NCI-H1092 treated with DMSO at 0.1 percent for 48 hours (cell line): ENCODE data around the gene AJAP1.

Experiments
- DNase-seq: peaks from one replicate; lab custom pipeline; 2025; lab: John Stamatoyannopoulos, UW

Gene AJAP1

DNA sequence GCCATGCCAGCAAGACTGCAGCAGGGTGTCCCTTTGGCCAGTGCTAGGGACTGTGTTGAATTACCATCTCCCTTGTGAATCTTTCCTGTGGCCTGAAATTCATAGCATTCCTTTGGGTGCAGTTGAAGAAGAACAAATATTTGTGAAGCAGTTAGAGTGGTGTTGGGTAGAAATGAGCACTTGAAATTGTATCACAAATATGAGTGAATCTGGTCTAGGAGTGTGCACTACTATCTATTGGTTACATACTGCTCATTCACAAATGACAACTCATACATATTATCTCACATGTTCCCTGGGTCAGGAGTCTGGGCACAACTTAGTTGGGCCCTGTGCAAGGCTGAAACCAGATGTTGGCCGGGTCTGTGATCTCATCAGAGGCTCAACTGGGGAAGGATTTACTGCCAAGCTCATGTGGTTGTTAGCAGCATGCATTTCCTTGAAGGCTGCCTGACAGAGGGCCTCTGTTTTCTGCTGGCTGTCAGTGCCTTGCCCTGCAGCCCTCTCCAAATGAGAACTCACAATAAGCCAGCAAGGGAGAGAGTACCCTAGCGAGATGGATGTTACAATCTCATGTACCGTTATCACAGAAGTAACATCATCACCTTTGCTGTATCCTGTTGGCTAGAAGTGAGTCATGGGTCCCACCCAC is 23.8 kb downstream of the AJAP1 start:
- no peak for DNase-seq

DNA sequence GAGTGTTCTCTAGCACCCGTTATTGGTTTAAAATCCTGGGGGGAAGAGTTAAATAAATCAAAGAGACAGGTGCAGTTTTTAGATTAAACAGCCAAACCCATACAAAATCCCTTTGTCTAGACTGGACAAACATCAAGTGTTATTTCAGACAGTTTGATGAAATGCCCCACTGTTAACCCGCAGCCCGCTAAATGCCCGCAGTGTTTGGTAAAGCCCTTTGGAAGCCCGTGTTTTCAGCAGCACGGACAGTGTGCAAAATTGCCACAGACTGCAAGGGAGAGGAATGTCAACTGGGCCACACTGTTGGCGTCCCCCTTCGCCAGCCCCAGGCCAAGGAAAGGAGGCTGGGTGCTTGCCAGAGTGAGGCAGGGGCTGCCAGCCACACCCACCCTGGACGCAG is 26.6 kb downstream of the AJAP1 start:
- no peak for DNase-seq

DNA sequence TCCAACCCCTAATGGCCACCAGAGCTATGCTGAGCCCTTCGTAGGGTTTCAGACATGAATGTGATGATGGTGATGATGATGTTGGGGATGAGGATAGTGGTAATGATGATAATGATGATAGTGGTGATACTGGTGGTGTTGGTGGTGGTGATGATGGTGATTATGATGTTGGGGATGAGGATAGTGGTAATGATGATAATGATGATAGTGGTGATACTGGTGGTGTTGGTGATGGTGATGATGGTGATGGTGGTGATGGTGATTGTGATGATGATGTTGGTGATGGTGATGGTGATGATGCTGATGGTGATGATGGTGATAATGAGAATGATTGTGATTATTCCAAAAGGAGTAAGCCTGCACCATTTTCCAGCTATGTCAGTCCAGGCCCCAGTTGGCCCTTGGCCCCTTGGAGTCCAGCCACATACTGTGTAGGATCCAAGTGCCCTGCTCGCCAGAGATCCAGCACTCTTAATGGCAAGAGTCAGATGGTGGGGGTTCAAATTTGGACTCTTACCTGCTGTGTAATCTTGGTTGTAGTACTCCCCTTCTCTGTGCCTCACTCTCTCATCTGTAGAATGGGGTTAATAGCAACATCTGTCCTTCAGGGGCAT is 28.3 kb downstream of the AJAP1 start:
- no peak for DNase-seq

DNA sequence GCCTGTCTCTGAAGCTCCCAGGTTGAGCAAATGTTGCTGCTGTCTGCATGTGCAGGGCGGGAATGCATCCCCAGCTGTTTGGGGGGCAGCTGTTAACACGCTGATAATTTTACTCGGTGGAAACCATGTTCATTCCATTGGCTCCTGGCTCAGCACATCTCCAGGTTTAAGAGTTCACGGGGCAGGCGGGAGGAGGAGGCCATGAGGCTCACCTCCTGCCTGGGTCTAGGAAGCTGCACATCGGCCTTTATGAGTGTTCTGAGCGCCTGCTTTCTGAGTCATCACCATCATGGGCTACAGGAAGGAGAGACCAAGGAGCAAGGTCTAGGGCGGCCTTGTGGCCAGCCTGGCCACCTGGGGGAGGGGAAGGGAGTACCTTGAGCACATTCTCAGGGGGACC is 29.7 kb downstream of the AJAP1 start:
- DNase-seq: no peak

DNA sequence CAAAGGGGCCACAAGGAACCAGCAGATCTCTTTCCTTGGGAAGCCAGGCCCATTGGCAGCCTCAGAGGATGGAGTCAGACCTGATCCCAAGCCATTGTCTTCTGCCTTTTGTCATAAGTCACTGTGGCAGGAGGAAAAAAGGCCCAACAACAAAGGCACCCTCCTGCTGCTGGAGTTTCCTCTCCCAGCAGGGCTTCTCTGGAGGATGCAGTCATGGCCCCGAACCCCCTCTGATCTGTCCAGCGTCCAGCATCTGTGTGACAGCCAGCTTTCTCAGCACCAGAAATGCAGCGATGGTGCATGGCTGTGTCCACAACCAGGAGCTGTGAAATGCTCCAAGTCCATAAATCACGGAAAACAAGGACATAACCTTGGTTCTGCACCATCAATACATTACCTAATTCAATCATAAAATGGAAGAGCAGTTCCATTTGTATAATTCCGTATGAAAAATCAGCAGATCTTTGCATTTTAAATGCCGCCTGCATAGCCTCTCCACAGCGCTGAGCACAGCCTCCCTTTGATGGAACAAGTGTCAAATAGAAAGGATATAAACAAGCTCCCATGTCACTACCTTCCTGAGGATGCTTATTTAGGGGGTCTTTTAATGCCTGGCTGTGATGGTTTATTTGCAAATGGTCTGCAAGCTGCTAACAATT is 30.6 kb downstream of the AJAP1 start:
- DNase-seq: no peak

DNA sequence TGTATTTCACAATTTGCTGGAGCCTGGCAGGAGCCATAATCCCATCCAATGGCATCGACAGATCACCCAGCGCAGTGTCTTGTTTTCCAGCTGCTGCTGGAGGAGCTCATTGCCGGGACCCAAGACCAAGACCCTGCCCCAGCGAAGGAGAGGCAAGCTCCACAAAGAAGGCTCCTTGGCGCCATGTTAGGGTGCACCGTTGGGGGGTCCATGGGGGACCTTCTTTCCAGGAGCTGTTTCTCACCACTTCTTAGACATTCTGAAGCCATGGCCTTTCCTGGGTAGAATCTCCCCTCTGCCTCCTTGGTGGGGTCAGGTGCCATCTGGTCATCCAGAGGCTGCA is 31.1 kb downstream of the AJAP1 start:
- DNase-seq: no peak

DNA sequence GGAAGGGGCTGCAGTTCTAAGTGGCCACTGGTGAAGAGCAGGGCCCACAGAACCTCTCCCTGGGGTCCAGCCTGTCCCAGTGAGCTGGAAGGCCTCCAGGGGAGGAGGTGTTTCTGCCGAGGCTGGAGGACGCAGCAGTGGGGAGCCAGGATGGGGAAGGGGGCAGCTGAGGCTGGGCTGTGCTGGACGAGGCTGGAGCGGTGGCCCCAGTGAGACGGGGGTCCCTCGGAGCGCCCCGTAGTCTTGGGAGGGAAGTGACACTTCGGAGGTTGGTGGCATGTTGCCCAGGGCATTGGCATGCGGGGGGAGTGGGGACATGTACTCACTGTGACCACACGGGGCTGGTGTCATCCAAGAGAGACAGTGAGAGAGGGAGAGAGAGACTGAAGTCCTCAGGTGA is 33.5 kb downstream of the AJAP1 start:
- no peak for DNase-seq

DNA sequence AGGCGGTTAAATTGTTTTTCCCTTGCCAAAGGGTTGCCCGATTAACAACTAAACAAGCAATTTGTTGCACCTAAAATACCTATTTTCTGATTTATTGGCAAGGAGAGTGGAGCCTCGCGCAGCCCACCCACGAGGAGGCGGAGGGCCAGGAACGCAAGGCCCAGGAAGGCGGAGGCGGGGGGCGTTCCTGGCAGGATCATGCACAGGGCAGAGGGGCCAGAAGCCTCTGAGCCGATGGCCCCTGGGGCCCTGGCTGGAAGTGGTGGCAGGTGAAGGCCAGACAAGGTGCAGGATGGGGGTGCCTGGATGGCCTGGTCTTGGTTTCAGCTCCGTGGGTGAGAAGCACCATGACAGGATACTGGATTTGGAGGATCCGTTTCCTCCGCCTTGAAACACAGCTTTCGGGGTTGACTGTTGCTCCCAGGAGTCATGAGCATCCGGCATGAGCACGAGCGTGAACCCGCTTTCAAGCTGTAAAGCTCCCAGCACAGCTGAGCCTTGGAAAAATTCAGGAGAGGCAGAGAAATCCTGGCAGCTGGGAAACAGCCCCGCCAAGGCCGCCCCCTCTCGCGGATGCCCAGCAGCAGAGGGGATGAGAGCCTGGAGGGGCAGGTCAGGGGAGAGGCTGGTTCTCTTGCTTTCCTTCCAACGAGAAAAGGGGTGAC is 35.0 kb downstream of the AJAP1 start:
- DNase-seq: no peak

DNA sequence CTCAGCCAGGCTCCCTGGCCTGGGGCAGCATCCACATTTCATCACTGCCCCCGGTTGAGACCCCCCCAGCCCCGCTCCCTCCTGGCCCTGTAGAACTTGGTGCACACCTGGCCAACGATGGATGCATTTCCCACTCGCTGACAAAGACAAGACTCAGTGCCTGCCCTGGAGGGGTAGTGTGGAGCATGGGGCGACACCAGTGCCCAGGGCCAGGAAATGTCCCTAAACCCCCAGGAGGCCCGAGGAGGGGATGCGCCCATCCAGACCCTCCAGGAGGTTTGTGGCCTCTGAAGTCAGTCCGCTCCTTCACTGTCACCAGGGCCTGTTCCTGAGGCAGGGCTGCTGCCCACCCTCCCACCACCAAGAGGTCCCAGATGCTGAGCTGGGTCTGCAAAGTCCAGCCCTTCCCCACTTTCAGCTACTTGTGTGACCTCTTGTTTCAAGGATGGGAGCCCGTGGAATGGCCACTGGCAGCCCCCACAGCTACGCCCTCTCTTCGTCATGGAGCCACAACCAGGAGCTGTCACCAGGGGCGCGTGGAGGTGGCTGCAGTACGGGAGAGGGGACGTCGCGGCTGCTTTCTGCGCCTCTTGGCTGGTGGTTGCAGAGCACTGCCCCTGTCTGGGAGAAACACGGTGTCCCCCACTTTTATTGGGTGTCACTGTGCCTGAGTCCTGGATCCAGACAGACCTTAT is 35.7 kb downstream of the AJAP1 start:
- DNase-seq: no peak

DNA sequence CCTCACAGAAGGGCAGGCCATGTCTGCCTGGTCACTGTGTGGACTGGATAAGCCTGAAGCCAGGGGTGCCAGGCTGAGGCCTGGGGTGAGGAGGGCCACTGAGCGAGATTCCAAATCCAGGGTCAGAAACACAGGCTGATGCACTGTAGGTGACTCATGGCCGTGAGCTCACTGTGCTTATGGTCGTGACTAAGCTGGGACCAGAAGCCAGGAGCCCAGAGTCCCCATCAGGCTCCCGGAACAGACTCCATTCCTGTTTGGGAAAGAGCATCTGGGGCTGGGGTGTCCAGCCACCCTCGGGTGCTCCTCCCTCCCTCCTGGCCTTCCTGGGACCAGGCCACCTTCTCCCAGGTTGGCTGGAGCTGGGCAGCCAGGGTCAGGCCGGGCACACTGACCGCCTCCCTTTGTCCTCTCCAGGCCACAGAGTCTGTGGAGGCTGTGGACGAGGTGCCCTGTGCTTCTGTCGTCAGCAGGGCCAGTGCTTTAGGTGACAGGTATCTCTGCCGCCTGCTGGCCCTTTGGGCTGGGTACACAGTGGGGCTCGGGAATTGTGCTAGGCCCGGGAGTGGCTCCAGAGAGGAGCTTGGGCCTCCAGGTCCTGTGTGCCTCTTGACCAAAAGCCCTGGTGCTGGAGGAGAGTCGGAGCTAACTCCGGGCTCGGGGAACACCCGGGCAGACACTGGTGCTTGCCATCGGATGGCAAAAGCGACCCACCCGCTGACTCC is 36.7 kb downstream of the AJAP1 start:
- no peak for DNase-seq

DNA sequence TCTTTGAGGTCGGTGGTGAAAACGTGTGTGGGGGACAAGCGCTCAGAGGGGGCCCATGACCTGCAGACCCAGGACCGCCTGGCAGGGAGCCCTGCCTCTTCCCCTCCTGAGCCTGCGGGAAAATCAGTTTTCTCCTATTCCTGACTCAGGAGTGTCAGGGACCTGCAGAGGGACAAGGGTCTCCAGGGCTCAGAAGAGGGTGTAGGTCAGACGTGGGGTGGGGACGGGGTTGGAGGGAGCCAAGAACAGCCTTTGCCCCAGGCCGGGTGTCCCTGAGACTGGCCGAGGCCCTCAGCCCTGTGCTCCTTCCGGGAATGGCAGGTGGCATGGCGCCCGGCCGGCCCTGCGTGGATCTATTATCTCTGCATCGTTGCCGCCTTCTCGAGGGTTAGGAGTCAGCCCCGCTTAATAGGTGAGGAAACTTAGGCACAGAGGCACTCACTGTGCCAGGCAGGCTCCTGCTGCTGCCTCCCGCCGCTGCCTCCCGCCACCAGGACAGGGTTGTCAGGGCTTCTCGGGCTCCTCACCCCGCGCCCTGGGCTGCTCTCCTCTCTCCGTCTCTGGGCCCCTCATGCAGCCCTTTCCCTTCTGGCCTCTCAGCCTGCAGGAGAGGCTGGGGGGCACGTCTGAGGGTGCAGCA is 37.5 kb downstream of the AJAP1 start:
- no peak for DNase-seq

DNA sequence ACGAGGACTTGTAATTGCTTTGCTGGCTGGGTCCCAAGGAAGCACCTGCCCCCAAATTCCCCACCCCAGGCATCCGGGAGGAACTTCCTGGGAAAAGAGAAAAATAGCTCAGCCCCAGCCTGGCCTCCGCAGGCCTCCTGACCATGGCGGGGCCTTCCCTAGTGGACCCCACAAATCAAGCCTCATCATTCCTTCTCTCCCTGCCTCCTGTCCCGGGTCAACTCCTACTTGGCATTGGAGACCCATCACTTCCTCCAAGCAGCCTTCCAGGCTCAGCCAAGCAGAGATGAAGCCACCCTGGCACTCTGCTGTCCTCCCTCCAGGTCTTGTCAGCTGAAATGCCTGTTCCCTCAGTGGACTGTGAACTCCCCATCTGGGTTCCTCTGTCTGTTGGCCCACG is 38.0 kb downstream of the AJAP1 start:
- no peak for DNase-seq

DNA sequence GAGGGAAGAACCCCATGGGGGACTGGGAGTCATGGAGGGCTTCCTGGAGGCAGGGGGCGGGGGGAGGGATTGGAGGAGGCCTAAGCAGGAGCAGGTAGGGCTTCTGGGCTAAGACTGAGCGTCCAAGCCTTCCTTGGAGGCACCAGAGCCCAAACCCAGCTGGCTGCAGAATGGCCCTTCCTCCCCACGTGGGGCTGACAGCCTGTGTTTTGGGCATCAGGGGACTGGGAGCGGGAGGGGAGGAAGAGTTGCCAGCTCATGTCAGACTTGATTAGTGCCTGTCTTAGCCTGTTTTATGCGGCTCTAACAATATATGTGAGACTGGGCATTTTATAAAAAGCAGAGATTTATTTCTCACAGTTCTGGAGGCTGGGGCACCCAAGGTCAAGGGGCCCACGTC is 38.9 kb downstream of the AJAP1 start:
- no peak for DNase-seq

DNA sequence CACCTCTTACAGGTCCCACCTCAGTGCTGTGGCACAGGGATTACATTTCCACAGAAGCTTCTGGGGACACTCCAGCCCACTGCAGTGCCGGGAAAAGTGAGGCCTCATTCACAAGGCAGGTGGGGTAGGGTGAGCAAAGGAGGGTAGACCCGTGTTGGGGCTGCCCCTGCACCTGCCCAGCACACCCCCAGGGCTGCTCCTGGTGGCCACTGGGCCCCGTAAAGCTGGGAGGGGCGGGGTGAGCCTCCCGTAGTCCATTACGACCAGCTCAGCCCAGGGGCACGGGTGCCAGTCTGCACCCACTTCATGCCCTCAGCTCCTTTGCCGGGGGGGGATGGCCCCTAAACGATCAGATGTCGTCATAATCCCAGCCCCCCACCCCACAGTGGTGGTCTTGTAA is 39.5 kb downstream of the AJAP1 start:
- DNase-seq: no peak

DNA sequence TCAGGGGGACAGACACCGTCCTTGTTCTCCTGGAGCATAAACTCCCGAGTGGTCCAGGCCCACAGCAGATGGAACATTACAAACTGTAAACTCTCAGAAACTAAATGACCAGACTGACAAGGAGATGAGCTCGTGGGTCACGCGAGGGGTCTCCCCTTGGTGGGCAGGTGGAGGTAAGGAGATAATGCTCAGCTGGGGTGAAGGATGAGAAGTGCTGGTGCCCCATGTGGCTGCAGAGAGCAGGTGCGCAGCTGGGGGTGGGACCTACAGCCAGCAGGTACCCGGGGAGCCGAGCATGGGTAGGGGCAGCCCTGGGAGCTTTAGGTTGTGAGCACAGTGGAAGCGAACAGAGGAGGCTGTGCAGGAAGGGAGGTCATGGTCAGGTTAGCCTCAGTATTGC is 40.1 kb downstream of the AJAP1 start:
- DNase-seq: no peak

DNA sequence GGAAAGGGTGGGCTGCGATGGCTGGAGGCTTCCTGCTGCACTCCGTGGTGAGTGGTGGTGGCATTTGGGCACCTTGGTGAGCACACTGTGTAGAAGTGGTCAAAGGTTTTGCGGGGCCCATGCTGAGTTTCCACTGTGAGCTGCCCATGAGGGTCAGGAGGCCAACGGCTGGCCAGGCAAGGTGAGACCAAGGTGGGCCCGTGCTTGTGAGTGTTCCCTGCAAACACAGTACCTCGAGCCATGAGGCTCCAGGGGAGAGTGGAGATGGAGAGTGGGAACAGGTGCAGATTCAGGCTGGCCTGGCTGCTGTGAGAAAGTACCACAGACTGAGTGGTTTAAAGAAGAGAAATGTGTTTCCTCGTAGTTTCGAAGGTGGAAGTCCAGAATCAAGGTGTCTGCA is 40.8 kb downstream of the AJAP1 start:
- DNase-seq: no peak

DNA sequence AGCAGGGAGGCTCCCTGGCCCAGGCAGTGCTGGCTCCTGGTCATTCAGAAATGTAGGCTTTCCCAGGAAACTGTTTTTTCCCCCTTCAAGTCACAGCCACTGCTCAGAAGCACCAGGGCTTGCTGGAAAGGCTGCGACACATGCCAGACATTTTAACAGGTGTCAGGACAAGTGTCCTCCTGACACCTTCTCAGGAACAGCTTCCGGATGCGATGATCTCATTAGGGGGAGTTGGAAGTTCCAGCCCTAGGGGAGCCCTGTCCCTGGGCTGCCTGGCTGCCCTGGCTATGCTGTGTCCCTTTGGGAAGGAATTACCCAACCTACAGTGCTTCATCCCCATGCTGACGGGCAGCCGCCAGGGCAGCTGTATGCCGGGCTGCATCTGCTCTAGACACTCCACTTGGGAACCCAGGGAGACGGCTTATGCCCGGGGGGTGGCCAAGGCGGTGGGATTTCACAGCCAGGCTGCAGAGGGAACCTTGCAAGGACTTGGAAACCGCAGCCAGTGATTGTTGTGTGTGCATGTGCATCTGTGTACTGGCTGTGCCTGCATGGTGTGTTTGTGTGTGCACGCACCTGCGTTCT is 41.8 kb downstream of the AJAP1 start:
- no peak for DNase-seq

DNA sequence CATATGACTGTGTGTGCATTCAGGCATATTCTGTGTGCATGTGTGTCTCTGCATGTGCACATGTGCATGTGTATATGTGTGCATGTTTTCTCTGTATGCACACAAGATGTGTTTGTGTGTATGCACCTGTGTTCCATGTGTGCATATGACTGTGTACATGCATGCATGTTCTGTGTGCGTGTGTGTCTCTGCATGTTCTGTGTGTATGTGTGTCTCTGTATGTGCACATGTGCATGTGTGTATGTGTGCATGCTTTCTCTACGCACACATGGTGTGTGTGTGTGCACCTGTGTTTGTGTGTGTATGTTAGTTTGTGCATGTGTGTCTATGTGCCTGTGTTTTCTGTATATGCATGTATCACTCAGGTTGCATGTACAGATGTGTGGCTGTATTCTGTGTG is 42.3 kb downstream of the AJAP1 start:
- DNase-seq: no peak

DNA sequence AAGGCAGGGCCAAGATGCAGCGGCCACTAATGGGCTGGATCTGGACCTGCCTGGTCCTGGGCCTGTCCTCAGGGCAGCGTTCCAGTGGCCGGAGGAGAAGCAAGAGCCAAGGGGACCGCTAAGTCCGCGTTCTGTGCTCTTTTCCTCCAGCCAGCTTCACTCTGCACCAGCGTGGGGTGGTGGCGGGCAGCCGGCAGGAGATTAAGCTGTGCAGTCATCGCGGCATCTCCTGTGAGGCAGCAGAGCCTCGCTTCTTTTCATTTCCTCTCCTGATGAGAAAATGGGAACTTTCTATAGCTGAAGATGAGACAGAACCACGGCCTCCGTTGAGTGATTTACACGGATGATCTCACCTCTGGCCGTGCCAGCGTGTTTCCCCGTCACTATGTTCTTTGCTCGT is 43.4 kb downstream of the AJAP1 start:
- DNase-seq: no peak

DNA sequence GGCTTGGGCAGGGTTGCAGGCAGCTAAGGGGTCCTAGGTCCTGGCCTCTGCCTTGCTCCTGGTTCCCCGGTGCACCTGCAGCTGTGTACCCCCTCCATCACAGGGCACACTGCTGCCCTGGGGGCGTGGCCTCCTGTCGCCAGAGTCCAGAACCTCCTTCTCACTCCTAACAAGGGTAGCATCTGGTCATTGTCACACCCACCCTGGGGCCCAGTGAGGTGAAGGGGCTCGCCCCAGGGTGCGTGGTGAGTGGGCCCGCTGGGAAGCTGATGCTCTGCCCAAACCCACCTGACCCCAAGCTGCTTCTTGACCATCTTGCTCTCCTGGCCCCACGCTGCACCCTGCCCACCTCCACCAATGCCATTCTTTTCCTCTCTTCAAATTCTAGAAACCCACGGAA is 44.5 kb downstream of the AJAP1 start:
- DNase-seq: no peak
